NCI-H345 (cell line): ENCODE data around the gene TYK2.

Experiments
- DNase-seq: peaks from one replicate; lab custom pipeline; 2025; lab: John Stamatoyannopoulos, UW

TYK2 gene

DNA sequence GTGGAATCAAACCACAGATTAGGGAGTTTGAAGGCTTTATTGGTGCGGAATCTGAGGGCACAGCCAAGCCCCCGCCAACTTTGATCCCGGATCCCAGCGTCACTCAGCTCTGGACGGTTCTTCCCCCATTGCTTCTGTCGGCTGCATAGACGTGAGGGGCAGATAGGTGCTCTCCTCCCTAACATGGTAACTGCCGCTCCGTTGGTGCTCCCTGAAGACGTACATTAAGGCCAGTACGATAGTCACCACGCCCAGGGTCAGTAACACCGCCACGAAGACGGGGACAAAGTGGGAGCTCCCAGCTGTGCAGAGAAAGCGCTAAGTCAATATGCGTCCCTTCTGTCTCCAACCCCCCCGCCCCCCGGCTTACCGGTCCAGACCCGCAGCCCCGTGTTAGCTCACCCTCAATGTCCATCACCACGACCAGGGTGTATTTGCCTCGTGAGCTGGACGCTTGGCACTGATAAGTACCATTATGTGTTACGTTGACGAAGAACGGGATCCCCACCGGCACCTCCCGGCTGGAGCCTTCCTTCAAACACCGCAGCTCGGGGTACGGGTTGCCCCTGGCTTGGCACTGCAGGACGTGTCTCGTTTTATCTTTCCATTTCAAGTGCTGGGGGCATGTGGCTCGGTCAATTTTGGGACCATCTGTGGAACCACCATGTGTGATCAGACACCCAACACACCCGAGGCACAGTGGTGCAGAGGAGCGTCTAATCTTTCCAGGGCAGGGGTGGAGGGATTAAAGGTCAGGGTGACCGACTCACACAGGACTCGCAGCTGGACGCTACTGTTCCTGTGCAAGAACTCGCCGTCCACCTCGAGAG lies 46.4 kb downstream of the TYK2 start:
- peak; percentile 56 for DNase-seq

DNA sequence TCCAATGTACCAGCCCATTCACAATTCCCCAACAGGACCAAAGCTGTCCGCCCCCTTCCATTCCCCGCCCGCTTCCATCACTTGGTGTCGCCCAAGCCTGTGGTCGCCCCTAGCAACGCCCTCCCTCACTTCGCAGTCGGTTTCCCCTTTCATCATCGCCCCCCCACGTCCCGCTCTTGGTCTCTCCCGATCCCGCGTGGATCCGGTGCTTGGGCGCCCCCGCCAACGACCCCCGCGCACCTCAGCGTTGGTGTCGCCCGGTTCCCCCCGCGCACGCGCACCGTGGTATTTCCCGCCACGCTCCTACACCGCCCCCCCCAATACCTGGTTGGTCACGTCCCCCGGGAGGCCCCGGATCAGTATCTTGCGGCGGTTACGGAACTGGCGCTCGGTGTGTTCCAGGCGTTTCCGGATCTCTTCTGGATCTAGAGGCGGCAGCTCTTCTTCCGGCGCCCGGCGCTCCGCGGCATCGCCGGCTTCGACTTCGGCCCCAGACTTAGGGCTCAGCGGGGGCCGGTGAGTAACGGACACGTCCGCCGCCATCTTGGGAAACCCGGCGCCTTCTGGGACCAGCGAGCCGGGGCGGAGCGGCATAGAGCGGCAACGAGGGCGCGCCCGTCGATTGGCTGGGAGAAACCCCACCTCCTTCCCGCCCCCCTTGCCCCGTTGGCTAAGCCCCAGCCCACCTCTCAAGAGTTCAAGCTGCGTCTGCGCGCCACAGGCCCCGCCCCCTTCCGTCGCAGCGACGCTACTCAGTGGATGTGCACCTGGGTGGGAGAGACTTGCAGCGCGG lies 47.2 kb downstream of the TYK2 start, which contains the start of gene RAVER1:
Gene RAVER1, minus strand, starts transcription at position 565 of the 793 bp plus-strand sequence. Its CDS starts 22 bp downstream, at position 543.
- DNase-seq: peak; percentile 98

DNA sequence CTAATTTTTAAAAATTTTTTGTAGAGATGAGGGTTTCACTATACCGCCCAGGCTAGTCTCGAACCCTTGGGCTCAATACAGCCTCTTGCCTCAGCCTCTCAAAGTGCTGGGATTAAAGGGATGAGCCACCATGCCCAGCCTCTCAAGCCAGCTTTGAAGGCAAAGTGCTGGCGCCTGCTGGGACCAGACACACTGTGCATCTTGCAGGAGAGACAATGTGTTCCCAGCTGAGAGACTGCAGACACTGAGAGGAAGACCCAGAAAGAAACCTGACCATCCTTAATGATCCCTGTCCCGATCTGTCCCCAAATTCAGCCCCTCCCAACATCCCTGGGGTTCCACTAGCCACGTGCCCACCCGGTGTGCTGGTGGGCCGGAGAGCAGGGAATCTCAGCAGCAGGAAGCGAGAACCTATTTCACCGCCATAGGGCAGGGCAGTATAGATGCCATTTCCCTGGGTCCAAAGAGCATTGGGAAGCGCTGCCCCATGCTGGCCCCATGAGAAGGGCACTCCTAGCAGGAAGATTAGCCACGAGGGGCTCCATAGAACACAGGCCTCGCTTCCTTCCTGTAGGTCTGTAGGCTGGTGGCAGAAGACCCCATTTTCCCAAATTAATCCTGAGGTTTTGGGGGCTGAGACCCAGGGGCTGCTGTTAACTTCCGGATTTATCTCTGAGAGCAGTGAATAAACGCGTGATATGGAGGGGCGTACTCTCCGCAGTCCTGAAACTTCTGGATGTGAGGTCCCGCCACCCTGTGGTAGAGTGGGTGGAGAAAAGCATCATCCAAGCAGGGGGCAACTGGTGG lies 48.0 kb downstream of the TYK2 start:
- no peak for DNase-seq

DNA sequence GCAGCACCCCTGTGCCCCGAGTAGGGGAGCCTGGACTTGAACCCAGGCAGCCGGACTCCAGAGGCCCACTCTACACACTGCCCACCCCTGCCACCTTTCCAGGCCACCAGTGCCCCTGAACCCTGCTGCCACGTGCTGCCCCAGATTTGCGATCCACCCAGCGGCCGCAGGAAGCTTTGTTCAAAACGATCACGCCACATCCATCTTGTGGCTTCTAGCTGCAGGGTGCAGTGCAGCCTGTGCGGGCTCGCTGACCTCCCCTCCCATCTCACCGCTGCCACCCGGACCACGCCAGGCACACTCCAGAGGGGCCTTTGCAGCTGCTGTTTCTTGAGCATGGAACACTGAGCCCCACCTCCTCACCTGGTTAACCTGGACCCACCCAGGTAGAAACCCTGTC lies 50.8 kb downstream of the TYK2 start:
- no peak for DNase-seq

DNA sequence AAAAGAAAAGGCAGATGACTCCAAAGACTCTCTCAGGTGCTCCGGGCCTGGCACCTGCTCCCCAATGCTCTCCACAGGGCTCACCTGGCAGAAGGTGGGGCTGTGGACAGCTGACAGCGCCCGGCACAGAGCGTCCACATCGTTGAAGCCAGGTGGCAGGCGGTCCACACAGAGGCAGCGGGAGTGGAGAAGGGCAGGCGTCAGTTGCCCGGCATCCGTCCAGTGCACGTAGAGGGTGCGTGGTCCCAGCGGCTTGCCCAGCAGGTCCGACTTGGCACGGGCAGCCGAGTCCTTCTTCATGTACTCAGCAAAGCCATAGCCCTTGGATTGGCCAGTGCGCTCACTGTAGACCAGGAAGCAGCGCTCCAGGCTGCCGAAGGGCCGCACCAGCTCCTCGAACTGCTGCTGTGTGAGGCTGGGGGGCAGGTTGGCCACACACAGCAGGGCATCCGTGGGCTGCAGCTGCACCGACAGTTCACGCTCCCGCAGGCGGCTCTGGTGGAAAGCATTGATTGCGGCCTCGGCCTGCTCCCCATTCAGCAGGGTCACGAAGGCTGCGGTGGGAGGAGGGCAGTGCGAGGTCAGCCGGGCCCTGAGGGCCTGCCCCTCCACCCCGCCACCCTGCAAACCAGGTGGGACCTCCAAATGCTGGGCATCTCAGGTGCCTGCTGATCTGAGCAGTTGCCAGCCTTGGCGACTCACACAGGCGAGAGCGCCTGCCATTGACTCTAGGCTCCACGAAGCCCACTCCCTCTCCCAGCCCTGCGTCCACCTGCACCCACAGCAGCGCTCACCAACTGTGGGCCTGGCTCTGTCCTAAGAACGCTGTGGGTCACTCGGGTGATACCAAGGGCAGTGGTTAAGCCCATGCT lies 51.6 kb downstream of the TYK2 start:
- no peak for DNase-seq

DNA sequence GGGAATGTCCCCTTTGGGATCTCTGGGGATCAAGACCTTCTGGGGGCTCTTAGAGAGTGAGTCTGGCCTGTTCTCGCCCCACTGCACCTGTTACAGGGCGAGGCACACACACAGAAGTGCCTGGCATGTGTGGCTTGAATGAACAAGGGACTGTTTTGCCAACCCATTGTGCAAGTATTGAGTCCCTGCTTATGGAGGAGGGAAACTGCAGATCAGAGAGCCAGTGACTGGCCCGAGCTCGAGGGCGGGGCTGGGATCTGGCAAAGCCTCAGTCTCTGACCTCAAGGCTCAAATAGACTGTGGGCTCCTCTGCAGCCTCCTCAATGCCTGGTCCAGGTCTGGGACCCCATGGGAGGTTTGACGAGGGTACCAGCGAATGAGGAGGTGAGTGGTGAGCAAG lies 52.6 kb downstream of the TYK2 start:
- DNase-seq: no peak

DNA sequence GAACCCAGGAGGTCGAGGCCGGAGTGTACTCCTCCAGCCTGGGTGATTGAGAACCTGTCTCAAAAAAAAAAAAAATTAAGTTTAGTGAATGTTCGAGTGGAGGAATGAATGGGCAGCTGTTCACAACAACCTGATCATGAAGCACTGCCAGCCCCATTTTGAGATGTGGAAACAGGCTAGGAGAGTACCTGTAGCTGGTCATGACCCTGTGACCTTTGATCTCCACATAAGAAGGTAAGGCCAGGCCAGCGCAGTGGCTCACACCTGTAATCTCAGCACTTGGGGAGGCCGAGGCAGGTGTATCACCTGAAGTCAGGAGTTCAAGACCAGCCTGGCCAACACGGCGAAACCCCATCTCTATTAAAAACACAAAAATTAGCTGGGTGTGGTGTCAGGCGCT lies 54.6 kb downstream of the TYK2 start:
- no peak for DNase-seq

DNA sequence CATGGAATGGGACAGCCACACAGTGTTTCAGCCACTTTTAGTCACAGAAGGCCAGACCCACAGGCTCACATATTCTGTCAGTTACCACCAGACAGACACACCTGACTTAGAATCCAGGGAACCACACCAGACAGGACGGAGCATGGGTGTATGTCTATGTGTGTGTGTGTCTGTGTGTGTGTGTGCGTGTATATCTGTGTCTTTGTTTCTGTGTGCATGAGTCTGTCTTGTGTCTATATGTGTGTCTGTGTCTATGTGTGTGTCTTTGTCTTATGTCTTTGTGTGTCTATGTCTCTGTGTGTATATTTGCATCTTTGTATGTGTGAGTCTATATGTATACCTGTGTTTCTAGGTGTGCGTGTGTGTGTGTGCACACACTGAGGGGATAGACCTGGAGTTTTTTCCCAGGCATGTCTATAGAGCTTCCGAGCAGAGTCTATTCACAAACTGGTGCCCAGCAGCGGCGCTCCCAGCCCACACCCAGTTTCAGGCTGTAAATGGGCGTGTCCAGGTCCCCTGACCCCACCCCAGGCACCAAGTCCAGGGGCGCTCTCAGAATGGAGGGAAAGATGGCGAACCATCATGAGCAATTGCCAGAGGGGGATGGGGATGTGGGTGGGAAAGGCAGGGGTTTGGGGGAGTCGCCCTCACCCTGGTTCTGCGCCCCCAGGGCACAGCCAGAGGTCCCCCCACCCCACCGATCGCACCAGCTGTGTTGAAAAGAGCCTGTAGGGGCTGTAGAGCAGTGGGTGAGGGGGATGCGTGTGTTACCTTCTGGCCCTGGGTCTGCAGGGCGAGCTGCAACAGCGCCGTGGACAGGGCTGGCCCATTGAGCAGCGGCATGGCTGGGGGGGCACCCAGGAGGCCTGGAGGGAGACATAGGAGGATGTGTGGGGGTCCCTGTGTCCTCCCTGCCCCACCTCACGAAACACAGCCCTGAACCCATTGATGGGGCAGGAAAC lies 58.2 kb downstream of the TYK2 start:
- no peak for DNase-seq

DNA sequence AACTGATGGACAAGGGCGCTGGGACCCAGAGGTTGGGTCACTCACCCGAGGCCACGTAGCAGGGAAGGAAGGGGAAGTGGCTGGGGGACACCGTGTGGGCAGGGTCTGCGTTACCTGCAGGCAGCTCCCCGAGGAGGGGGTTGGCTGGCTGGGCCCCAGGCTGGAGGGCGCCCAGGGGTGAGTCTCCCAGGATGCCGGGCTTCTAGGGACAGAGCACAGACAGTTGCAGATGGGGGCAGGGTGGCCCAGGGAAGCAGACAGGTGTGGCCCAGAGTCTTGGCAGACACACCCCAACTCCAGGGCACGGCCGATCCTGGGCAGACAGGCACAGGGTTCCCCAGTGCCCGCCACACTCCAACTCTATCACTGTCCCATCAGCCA lies 59.0 kb downstream of the TYK2 start:
- no peak for DNase-seq

DNA sequence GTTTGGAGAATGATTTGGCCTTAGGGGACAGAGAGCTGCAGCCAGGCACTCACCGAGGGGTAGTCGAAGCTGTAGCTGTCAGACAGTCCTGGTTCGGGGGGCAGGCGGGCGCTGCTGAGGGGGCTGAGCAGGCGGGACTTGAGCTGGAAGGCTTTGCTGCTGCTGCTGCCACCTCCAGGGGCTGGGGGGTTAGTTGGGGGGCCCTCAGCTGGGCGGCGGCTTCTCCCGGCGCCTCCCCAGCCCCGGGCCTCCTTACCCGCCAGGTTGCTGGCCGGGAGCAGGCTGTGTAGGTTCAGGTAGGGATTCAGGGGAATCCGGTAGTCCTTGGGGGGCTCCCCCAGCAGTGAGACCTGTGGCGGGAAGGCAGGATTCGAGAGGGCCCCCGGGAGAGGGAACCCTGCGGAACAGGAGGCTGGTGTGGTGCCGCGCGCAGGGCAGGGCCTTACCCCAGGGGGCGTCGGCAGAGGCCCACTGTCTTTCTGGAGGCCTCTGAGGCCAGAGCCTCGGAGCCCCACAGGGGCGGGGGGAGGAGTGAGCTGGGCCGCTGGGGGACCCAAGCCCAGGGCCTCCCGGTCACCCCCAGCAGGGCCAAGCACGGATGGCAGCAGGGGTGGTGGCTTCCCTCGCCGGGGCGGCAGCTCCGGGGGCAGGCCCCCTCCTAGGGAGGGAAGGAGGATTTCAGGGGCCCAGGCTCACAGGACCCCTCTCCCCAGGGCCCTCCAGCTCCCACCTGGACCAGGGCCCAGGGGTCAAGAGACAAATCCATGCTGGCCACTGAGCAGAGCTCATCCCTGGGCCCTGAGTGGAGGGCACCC lies 59.6 kb downstream of the TYK2 start:
- DNase-seq: no peak

DNA sequence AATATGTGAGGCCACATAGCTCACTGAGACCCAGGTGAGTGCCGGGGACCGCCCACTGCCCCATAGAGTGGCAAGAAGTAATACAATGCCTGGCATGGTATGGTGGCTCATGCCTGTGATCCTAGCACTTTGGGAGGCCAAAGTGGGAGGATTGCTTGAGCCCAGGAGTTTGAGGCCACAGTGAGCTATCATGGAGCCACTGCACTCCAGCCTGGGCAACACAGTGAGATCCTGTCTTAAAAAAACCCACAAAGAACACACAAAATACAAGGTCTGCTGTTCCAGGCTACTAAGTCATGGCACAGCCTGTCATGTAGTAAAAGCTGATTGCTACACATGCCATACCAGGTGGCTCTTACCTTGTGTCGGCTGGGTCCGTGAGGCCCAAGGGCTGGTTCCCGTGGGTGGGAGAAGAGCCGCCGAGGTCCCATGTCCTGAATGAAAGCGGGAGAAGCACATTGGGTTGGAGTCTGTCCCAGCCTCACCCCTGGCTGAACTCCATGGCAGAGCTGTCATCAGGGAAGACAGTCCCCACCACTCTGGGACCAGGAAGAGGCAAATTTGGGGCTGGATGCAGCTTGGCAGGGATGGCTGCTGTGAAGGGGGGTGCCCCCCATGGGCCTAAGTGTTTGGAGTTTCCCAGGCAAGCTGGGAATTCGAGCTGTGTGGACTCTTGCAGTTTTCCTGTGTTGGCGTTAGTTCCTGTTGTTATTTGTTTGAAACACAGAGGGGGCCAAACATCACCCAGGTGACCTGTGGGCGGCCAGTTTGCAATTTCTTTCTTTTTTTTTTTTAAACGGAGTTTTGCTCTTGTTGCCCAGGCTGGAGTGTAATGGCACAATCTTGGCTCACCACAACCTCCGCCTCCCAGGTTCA lies 61.3 kb downstream of the TYK2 start:
- DNase-seq: no peak

DNA sequence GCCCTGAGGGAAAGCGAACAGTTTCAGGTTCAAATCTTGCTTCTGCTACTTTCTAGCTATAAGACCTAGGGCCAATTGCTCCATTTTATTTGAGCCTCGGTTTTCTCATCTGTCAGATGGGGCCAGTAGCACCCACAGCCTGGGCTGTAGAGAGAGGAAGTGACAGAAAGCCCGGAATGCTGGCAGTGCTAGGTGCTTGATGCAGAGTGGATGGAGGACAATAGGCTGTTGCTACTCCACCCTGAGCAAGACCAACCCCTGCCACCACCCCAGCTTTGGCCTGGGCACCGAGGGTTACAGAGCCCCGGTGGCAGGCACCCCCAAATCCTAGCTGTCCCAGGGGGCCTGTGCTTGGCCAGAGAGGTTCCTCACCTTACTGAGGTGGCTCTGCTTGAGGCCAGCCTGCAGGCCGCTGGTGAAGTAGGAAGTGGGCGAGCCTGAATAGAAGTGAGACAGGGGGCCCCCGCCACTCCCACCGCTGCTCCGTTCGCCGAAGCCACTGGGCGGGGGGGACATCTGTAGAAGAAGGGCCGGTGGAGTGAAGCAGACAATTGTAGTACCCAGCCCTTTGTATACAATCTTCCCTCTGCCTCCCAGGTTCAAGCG lies 62.4 kb downstream of the TYK2 start:
- DNase-seq: no peak

DNA sequence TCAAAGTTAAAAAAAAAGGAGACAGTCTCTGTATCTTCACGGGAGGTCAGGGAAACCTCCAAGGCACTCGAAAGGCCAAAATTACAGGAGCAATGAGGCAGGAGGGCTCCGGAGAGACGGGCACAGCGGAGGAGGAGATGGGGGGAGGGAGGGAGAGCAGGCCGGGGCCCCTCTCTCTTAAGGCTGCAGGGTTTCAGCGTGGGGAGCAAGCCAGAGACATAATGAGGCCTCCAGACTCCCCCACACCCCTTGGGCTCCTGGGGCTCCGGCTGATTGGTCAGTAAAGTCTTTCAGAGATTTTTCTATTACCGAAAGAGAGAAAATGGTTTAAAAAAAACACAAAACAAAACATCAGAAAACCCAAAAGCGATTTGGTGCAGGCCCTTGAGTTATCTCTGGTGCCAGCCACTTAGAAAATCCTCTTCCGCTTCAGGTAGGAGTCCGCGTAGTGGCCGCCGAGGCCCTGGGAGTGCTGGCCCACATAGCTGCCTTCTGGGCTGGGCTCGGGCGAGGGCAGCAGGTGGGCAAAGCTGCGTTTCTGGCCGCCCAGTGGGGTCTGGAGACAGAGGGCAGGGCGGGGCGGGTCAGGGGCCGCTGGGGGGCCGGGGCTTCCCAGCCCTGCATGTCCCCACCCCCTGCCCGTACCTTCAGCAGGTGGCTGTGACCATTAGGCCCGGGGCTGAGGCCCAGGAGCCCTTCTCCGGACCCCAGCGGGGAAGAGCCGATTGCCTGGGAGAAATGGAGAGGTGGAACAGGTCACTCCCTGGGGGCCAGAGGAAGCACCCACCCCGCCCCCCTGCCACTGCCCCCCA lies 63.1 kb downstream of the TYK2 start:
- no peak for DNase-seq

DNA sequence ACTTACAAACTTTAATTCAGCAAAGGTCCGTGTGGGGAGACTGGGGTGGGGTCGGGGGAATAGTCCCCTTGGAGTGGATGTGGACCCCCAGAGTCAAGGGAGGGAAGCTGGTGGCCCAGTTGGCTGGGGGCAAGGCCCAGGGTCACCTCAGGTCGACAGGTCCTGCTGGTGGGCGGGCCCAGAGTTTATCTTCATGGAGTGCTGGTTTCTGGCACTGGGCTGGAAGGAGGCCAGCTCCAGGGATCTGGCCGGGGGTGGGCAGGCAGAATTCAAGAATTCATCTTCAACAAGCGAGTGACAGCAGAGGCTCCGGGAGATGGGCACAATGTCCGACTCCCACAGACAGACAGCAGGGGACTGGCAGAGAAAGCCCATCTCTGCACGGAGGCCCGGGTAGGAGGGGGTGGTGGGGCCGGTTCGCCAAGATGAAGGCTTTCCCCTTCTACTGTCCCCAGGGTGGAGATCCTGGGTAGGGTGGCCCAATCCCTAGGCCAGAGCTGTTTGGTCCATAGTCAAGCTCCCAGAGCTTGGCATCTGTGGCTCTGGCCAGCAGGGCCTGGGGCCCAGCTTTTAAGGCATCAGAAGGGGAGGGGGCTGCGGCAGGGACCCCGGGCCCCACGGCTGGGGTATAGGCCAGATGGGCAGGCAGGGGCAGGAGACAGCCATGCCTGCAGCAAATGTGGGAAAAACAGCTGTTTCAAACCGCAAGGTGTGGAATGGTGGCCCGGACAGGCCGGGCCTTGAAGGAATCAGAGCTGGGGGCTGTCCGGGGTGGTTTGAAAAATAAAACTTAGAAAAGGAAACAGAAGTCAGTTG lies 63.9 kb downstream of the TYK2 start:
- no peak for DNase-seq

DNA sequence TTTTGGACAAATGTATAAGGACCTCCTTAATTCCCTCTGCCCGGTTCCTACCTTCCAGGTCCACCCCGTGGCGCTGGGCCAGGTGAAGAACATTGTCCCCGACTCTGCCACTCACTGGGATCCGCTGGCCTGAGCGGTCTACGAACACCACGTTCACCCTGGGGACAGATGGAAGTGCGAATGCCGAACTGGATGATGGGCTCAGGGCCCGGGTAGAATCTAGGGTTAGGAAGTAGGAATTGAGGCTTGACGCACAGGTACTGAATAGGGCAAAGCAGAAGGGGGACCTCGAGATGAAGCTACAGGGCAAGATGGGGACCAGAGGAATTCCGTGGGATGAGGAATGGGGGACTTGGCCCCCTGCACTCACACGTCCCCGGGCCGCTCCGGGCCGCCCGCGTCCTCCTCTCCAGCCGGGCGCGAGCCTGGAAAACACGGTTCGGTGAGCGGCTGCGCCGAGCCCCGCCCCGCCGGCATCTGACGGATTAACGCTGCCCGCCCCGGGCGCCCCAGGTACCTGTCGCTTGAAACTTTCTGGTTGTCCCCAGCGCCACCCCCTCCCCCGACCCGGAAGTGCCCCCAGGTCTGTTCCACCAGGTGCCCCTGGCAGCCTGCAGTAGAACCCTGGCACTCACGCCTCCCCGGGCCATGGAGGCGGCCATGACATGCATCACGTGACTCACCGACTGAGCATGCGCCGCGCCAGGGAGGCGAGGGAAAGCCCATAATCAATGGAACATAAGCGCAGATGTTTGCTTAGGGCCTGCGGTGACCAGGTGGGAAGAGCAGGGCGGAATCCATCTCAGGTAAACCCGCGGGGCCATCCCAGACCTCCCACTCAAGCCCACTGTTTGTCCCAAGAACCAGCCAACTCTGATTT lies 64.8 kb downstream of the TYK2 start, which contains the start of gene FDX2:
Gene FDX2, minus strand, starts transcription at position 681 of the 880 bp plus-strand sequence. Its CDS starts 19 bp downstream, at position 662.
- DNase-seq: peak; percentile 92
